Stimulated activated CD4-positive, alpha-beta T cell treated with anti-CD3 and anti-CD28 coated beads, Interleukin-4, amount 100 ng/mL, for 24 hours (primary cell): Measurements from ENCODE around the gene TCTN1.

Experiments used
- DNase-seq: peaks from one replicate; pipeline ENCODE4 v3.0.0-alpha.2; 2020

Gene TCTN1

GRCh38 chr12:110684312-110684836 is 70.4 kb downstream of the TCTN1 start:
- no peak for DNase-seq

GRCh38 chr12:110686294-110686903 is 72.5 kb downstream of the TCTN1 start:
- DNase-seq = no peak

DNA sequence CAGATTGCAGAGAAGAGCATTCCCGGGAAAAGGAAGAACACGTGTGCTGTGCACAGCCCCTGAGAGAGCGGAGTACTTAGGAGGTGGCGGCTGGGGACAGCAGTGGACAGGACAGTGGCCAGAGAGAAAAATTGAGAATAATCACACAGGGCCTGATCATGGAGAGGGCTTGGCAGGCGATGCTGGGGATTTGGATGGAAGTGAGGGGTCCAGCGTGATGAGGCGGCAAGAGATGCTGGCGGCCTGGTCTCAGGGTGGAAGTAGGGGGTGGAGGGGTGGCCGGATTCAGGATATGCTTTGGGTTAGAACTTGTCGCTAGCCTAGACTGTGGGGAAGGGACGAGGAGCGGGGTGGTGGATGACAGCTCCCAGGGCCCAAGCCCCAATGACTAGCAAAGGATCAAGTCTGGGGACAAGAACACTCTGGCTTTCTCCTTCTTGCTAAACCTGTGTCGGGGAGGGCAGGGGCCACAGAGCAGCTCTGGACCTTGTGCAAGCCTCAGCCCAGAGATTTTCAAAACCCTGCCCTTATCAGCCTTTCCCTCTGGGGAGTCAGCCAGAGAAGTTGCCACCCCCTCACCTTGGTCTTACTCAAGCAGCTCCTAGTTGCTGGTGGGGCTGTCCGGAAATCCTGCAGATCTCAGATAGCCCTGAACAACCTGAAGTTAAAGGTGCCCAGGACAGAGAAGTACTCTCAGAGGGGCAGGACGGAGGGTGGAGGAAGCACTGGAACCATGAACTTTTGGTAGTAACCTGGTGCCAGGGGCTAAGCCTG is 73.7 kb downstream of the TCTN1 start:
- DNase-seq = no peak

GRCh38 chr12:110688446-110689280 is 74.7 kb downstream of the TCTN1 start, which contains the start of gene HVCN1:
TSS of gene HVCN1 (minus strand) at chr12:110689115. CDS start at chr12:110683245, 5,870 bp downstream.
- DNase-seq = peak; percentile 14

DNA sequence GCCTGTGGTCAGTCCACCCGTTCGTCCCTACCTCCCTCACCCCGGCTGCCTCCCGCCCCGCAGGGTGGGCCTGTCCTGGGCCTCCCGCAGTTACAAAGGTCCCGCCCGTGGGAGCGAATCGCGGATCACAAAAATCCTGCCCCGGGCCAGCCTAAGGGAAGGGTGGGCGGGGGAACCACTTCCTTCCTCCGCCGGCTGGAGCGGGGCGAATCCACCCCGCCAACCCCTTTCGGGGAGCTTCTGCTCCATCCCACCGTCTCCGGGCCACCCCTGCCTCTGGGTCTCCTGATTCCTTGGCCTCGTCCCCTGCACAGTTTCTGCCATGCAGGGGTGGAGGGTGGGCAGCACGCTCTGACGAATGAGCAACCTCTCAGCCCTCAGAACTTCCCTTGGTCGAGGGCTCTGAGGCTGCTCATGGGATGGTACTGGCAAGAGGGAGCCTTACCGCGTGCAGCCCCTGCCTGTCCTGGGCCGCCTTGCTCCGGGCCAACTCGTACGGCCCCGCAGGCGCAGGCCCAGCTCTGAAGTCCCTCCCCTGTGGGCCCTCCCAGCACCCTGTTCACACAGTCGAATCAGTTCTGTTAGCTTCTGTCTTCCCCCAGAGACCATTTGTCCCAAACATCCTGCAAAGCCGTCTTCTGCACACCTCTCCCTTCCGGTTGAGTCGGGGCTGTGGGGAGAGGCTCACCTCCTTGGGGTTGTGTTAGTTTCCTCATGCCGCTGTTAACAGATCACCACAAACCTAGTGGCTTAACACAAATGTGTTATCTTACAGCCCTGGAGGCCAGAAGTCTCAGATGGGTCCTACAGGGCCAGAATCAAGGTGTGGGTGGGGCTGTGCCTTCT is 75.6 kb downstream of the TCTN1 start:
- peak; percentile 36 for DNase-seq

DNA sequence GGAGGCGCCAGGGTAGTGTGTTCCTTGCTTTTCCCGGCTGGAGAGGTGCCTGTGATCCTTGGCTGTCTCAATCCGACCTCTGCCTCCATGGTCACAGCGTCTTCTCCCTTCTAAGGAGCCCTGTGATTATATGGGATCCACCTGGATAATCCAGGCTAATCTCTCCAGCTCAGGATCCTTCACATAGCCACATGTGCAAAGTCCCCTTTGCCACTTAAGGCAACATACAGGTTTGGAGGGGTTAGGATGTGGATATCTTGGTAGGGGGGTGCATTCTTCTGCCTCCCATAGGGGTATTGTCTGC is 76.2 kb downstream of the TCTN1 start:
- DNase-seq = no peak

DNA sequence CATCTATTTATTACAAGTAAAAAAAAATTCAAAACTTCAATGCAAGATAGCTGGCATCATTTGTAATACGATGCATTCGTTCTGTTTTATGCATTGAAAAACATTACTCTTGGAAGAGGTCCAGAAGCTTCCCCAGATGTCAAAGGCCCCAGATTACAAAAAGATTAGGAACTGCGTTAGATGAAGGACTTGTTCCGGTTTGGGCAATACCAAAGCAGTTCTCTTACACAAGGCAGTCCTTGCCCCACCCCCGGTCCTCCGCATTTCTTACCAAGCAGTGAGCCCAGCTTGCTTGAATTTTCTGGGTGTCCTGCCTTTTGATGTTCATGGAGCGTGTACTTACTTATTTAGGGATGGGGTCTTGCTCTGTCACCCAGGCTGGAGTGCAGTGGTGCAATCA is 79.8 kb downstream of the TCTN1 start:
- DNase-seq = no peak

GRCh38 chr12:110694330-110694901 is 80.5 kb downstream of the TCTN1 start:
- DNase-seq = no peak

GRCh38 chr12:110696283-110696682 is 82.4 kb downstream of the TCTN1 start:
- DNase-seq = no peak

GRCh38 chr12:110697236-110697635 is 83.3 kb downstream of the TCTN1 start:
- no peak for DNase-seq

- DNase-seq = peak; percentile 81
Measured at GRCh38 chr12:110698171-110698902, 84.4 kb downstream of the TCTN1 start.
